ENCODE data around the gene UBR4. TPM values are rescaled to one million over a fixed set of nuclear protein-coding genes. Genes with fewer than 3 reads are reported as not detected.

UBR4 gene
- polyA plus RNA-seq, 1 donor (not counting 4 experiments of a cell fraction or from before 2014, with no cell fraction given) = 39.0 TPM

DNA sequence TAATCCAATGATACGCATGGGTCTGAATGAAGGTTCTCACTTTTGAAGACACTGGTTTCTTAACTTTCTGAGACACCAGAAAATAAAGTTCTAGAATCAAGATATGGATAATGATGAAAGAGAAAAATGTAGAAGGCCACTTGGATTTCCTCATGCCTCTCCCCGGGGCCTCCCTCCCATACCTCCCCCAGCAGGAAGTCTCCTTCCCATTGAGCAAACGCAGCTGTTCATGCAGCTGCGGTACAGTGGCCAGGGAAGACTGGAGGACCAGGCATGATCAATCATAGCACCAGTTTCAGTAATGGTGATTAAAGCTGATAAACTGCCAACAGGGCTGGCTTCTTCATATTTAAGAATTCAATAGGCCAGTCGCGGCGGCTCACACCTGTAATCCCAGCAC is 10.9 kb upstream of the UBR4 start:
- dilution Hi-C loops (cut with MboI; ENCODE audit: extremely low pct_ligation_motif_present, low sequenced_read_pairs) = no loop called here
- Histone ChIP-seq H3K4me3 (ENCODE audit: control insufficient read depth in 2 of 3, extremely low read depth in 1 of 3, insufficient read depth in 2 of 3, low read depth in 1 of 3, low read length in 3 of 3) (no peak overlapping the region), H3K9me3 (ENCODE audit: control insufficient read depth, low read depth, low read length) (no peaks in the 10 kb centered on the region), H3K79me2 (ENCODE audit: control insufficient read depth, insufficient read depth, low read length) (peaks cover 1% of the 10 kb centered on the region), H3K4me1 (ENCODE audit: control insufficient read depth, extremely low read depth, insufficient read depth, low read length) (no peaks in the 10 kb centered on the region), H3K36me3 (ENCODE audit: control insufficient read depth in 2 of 2, extremely low read depth in 1 of 2, insufficient read depth in 2 of 2, low read length in 2 of 2) (peaks cover 40 to 48% of the 10 kb centered on the region in 2 experiments), H3K9ac (ENCODE audit: control insufficient read depth, extremely low read depth, insufficient read depth, low read length) (no peak overlapping the region), H2AFZ (ENCODE audit: control insufficient read depth, low read length) (no peak overlapping the region), H3K9me1 (ENCODE audit: control insufficient read depth, extremely low read depth, insufficient read depth, low read length) (no peaks in the 10 kb centered on the region), H3K27ac (ENCODE audit: control insufficient read depth, insufficient read depth, low read length) (no peak overlapping the region), H3K4me2 (ENCODE audit: control insufficient read depth, extremely low read depth, insufficient read depth, low read depth, low read length) (no peak overlapping the region), H3K27me3 (ENCODE audit: control insufficient read depth, extremely low read depth, insufficient read depth, low read length) (no peaks in the 10 kb centered on the region), H4K20me1 (ENCODE audit: control insufficient read depth, extremely low read depth, insufficient read depth, low read length) (no peaks in the 10 kb centered on the region)
- no peak for TF ChIP-seq EZH2 (IDR thresholded peaks at IDR 0.05; ENCODE audit: low read length)
- TF ChIP-seq, protein P1, sequence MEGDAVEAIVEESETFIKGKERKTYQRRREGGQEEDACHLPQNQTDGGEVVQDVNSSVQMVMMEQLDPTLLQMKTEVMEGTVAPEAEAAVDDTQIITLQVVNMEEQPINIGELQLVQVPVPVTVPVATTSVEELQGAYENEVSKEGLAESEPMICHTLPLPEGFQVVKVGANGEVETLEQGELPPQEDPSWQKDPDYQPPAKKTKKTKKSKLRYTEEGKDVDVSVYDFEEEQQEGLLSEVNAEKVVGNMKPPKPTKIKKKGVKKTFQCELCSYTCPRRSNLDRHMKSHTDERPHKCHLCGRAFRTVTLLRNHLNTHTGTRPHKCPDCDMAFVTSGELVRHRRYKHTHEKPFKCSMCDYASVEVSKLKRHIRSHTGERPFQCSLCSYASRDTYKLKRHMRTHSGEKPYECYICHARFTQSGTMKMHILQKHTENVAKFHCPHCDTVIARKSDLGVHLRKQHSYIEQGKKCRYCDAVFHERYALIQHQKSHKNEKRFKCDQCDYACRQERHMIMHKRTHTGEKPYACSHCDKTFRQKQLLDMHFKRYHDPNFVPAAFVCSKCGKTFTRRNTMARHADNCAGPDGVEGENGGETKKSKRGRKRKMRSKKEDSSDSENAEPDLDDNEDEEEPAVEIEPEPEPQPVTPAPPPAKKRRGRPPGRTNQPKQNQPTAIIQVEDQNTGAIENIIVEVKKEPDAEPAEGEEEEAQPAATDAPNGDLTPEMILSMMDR (optimal IDR thresholded peaks at IDR 0.05 in 1 of 3, IDR thresholded peaks at IDR 0.05 in 1 of 3, conservative IDR thresholded peaks at IDR 0.05 in 1 of 3; ENCODE audit: extremely low read depth in 1 of 3, insufficient read depth in 2 of 3, low read length in 3 of 3) = no peak
- no peak for FAIRE-seq
- no peak for DNase-seq (ENCODE audit: low read depth, low spot score)

DNA sequence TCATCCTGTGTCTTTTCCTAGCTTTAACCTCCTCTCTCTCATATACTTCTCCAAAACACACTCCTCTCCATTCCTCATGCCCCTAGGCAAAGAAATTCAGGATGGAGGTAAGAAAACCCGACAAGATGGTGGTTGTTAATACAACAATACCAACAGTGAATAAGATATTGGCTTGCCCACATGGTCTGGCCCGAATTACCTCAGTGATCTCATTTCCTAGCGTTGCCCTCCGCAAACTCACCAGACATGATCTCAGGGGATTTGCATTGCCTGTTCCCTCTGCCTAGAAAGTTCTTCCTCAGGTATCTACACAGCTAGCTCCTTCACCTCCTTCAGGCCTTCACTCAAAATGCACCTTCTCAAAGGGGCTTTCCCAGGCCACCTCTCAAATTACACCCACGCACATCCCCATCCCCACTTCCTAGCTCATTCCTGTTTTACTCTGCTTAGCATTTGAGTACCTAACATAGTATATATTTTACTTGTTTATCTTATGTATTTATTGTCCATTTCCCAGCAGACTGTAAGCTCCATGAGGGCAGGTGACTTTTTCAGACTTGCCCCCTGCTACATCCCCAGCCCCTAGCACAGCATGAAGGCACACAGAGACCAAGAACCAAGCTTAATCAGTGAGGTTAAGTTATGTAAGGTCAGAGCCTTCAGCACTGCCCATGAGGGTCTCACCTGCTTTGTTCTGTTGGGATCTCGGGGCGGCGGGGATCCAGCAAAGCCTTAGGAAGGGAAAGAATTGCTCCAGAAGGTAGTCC is 10.2 kb upstream of the UBR4 start:
- peaks cover 36 to 46% of the 10 kb centered on the region in 2 experiments for H3K36me3 ChIP-seq (ENCODE audit: control insufficient read depth in 2 of 2, extremely low read depth in 1 of 2, insufficient read depth in 2 of 2, low read length in 2 of 2)
- no peak overlapping the region for H2AFZ ChIP-seq (ENCODE audit: control insufficient read depth, low read length)
- no peak overlapping the region for H3K27ac ChIP-seq (ENCODE audit: control insufficient read depth, insufficient read depth, low read length)
- dilution Hi-C loops (cut with MboI; ENCODE audit: extremely low pct_ligation_motif_present, low sequenced_read_pairs) = no loop called here
- no peaks in the 10 kb centered on the region for H3K9me1 ChIP-seq (ENCODE audit: control insufficient read depth, extremely low read depth, insufficient read depth, low read length)
- no peak overlapping the region for H3K4me2 ChIP-seq (ENCODE audit: control insufficient read depth, extremely low read depth, insufficient read depth, low read depth, low read length)
- no peaks in the 10 kb centered on the region for H3K4me1 ChIP-seq (ENCODE audit: control insufficient read depth, extremely low read depth, insufficient read depth, low read length)
- H3K9ac ChIP-seq (ENCODE audit: control insufficient read depth, extremely low read depth, insufficient read depth, low read length) = no peak overlapping the region
- DNase-seq (ENCODE audit: low read depth, low spot score) (no peak), FAIRE-seq (no peak)
- no peak overlapping the region for H3K4me3 ChIP-seq (ENCODE audit: control insufficient read depth in 2 of 3, extremely low read depth in 1 of 3, insufficient read depth in 2 of 3, low read depth in 1 of 3, low read length in 3 of 3)
- no peaks in the 10 kb centered on the region for H4K20me1 ChIP-seq (ENCODE audit: control insufficient read depth, extremely low read depth, insufficient read depth, low read length)
- H3K27me3 ChIP-seq (ENCODE audit: control insufficient read depth, extremely low read depth, insufficient read depth, low read length) = no peaks in the 10 kb centered on the region
- peaks cover 1% of the 10 kb centered on the region for H3K79me2 ChIP-seq (ENCODE audit: control insufficient read depth, insufficient read depth, low read length)
- H3K9me3 ChIP-seq (ENCODE audit: control insufficient read depth, low read depth, low read length) = no peaks in the 10 kb centered on the region
- TF ChIP-seq, protein P1 (optimal IDR thresholded peaks at IDR 0.05 in 1 of 3, IDR thresholded peaks at IDR 0.05 in 1 of 3, conservative IDR thresholded peaks at IDR 0.05 in 1 of 3; ENCODE audit: extremely low read depth in 1 of 3, insufficient read depth in 2 of 3, low read length in 3 of 3) = no peak
- TF ChIP-seq EZH2 (IDR thresholded peaks at IDR 0.05; ENCODE audit: low read length) = no peak

All from keratinocyte (primary cell).